Esophagus (tissue), 2 donors: Measurements from ENCODE around the gene KRT23. TPM values are rescaled to one million over a fixed set of nuclear protein-coding genes. Genes with fewer than 3 reads are reported as not detected.
A peak's percentile ranks its signal among the peaks of the same experiment; 100 is the strongest.

Source experiments
- H3K27ac ChIP-seq, 2 donors: one replicate each; pipeline ENCODE4 v1.5.1; 2013; ENCODE audit warnings: low read depth in 2 of 2, mild to moderate bottlenecking in 2 of 2, inconsistent platforms in 1 of 2, low read length in 1 of 2, moderate library complexity in 1 of 2
- H3K27me3 ChIP-seq, 2 donors: one replicate each; pipeline ENCODE4 v1.6.1; 2013; ENCODE audit warnings: low read length in 2 of 2, control low read depth in 1 of 2, mild to moderate bottlenecking in 1 of 2; ENCODE audit not compliant: insufficient read depth in 2 of 2, control insufficient read depth in 1 of 2
- H3K36me3 ChIP-seq, 2 donors: one replicate each; pipeline ENCODE4 v1.6.1; 2013; ENCODE audit warnings: low read length in 1 of 2; ENCODE audit not compliant: control insufficient read depth in 2 of 2, insufficient read depth in 2 of 2
- H3K4me1 ChIP-seq, 2 donors: one replicate each; pipeline ENCODE4 v1.6.1; 2013; ENCODE audit warnings: low read length in 1 of 2; ENCODE audit not compliant: control insufficient read depth in 2 of 2, insufficient read depth in 2 of 2
- H3K4me3 ChIP-seq, 2 donors: one replicate each; pipeline ENCODE4 v1.5.1; 2013; ENCODE audit warnings: low read length in 2 of 2, mild to moderate bottlenecking in 2 of 2, low read depth in 1 of 2, moderate library complexity in 1 of 2
- H3K9me3 ChIP-seq, 2 donors: one replicate each; pipeline ENCODE4 v1.6.1; 2013; ENCODE audit warnings: mild to moderate bottlenecking in 2 of 2, low read depth in 1 of 2, low read length in 1 of 2, moderate library complexity in 1 of 2; ENCODE audit not compliant: control insufficient read depth in 2 of 2, insufficient read depth in 1 of 2
- WGBS, 2 donors: extraction: QIAGEN DNeasy Blood & Tissue Kit; methylation state at CpG; one replicate each; pipeline ENCODE4 v1.1.7; 2013; 5-methylcytosine and 5-hydroxymethylcytosine counted together
- polyA plus RNA-seq, 2 donors: library from polyadenylated mRNA; stranded (reverse); fragments of 200-250 nt; gene quantifications; one replicate each; pipeline ENCODE4 v1.2.3, GENCODE V29; 2013
- donor health status: healthy with polysubstance abuse.
- donor health status: Bipolar disorder and iron deficiency.

KRT23 gene
- polyA plus RNA-seq, 2 donors: 5.1 to 23.6 TPM

DNA sequence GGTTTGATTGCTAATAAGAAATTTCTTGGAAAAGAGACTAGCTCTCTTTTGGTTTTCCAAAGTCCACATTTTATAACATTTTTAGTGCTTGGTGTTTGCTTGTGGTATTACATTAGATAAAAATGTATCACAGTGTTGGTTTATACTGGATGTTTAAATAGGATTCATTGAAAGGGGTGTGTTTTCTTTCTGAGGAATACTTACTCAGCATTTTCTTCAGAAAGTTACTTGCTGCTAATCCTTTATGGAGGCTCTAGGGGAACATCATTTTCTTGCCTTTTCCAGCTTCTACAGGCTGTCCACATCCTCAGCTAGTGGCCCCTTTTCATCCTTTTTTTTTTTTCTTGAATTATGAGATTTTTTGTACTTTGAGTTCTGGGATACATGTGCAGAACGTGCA lies 30.1 kb upstream of the KRT23 start:
- WGBS, 2 donors: 93 to 100% methylated on average over 1 of the region's 1 CpG
- Histone ChIP-seq H3K9me3 (no peaks in the 10 kb centered on the region), H3K27ac (no peak overlapping the region)

DNA sequence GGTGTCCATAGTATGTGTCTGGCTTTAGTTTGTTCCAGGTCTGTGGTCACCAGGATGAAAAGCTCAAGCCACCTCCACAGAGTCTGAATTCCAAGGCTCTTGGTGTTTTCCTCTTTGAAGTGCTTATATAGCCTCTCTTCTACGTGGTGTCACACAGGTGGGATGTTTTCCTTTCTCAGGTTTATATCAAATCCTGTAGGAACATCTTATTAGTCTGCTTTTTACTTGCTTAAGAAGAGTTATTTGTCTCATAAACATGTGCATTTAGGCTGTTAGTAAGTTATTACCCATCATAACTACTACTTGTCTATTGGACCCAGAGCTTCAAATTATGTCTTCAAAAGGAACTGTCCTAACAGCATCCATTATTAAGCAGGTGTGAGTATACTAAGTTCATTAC lies 29.4 kb upstream of the KRT23 start, which contains the start of gene KRT39:
Gene KRT39 (minus strand): TSS at position 101 of the 400 bp plus-strand sequence. CDS start 92 bp downstream, at position 9.
- Histone ChIP-seq H3K27ac (no peak within 1 kb of the TSS), H3K9me3 (no peaks in the 10 kb centered on the region), H3K4me1 (no peaks in the 10 kb centered on the region), H3K4me3 (no peak within 1 kb of the TSS), H3K36me3 (no peaks in the 10 kb centered on the region), H3K27me3 (no peaks in the 10 kb centered on the region)
- WGBS, 2 donors: 45 to 75% methylated on average over 1 of the region's 1 CpG

More for the DNA sequence above, 30.1 kb upstream of the KRT23 start:
- H3K27me3 ChIP-seq: no peaks in the 10 kb centered on the region
- H3K36me3 ChIP-seq: no peaks in the 10 kb centered on the region
- H3K4me3 ChIP-seq: no peak overlapping the region
- no peaks in the 10 kb centered on the region for H3K4me1 ChIP-seq

DNA sequence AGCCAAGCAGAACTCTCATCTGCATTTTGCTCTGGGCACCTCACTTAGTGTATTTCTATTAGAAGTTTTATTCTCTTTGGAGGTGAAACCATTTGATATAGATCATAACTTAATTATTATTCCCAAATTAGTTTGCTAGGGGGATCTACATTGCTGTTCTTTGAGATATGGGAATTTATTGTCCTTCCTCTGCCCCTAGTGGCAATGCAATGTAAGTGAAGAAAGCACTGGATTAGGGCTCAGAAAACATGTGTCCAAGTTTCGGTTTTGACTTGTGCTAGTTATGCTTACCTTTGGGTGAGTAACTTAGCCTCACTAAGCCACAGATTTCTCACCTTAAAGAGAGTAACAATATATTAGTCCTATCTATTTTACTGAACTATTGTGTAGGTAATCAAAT lies 26.4 kb upstream of the KRT23 start:
- Histone ChIP-seq H3K27me3 (no peaks in the 10 kb centered on the region), H3K4me1 (no peaks in the 10 kb centered on the region), H3K9me3 (no peaks in the 10 kb centered on the region), H3K36me3 (no peaks in the 10 kb centered on the region), H3K4me3 (no peak overlapping the region), H3K27ac (no peak overlapping the region)
- WGBS, 2 donors: 40% methylated on average over 1 of the region's 1 CpG

DNA sequence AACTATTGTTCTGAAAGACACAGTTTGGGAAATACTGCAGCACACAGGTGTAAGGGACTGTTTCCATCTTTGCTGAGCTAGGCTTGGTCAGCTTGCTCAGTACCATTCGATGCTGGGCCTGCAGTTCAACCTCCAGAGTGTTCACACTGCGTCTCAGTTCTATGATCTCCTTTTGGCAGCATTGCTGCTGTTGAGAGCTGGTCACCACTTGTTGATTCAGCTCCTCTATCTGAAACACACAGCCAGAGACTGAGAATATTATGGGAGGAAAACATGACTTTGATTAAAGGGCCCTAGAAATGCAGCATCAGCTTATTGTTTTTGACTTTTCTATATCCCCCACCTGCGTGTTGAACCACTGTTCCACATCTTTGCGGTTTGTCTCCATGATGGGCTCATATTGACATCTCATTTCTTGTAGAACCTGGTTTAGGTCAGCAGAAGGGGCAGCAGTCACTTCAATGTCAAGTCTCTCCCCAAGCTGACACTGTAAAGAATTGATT lies 24.7 kb upstream of the KRT23 start:
- peaks cover 2% of the 10 kb centered on the region in 2 donors for H3K4me1 ChIP-seq
- no peaks in the 10 kb centered on the region for H3K36me3 ChIP-seq
- 85 to 94% methylated on average over 4 of the region's 4 CpGs for WGBS, 2 donors
- H3K27ac ChIP-seq: no peak overlapping the region
- no peaks in the 10 kb centered on the region for H3K9me3 ChIP-seq
- no peak overlapping the region for H3K4me3 ChIP-seq
- H3K27me3 ChIP-seq: no peaks in the 10 kb centered on the region

DNA sequence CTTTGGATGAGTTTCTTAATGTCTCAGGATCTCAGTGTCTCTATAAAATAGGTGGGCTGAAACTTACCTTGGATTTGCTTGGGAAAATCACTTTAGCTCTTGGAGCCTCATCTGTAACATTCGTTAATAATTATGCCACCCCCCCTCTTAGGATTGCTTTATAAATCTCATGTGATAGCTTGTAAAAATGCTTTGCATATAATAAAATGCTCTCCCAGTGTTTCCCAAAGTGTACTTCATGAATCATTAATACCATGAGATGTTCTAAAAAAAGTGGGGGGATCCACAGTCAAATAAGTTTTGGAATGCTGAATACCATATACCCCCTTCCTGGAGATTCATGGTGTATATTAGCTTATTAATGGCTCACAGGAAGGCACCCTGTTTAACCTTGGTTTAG lies 24.1 kb upstream of the KRT23 start:
- H3K4me1 ChIP-seq: peaks cover 2% of the 10 kb centered on the region in 2 donors
- no peaks in the 10 kb centered on the region for H3K27me3 ChIP-seq
- H3K36me3 ChIP-seq: no peaks in the 10 kb centered on the region
- no peak overlapping the region for H3K4me3 ChIP-seq
- 75 to 94% methylated on average over 1 of the region's 1 CpG for WGBS, 2 donors
- no peak overlapping the region for H3K27ac ChIP-seq
- no peaks in the 10 kb centered on the region for H3K9me3 ChIP-seq

DNA sequence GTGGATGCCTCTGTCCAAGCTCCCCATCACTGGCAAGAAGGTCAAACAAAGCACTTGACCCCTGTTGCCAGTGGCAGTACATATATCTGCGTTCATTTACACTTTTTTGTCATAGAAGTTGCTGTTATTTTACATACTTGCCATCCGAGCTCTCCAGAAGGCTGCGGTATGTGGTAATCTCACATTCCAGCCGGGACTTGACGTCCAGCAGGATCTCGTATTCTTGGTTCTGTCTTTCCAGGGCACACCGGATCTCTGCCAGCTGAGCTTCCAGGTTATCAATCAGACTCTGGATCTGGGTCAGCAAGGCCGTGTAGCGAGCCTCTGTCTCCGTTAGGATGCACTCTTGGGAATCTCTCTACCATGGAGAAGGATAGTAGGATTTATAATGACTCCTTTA lies 22.7 kb upstream of the KRT23 start:
- Histone ChIP-seq H3K36me3 (no peaks in the 10 kb centered on the region), H3K4me1 (peaks cover 2% of the 10 kb centered on the region in 2 donors), H3K9me3 (no peaks in the 10 kb centered on the region), H3K4me3 (no peak overlapping the region), H3K27me3 (no peaks in the 10 kb centered on the region), H3K27ac (peak overlapping the region in 1 of 2 donors; percentile 13)
- WGBS, 2 donors: 80 to 83% methylated on average over 10 of the region's 10 CpGs

DNA sequence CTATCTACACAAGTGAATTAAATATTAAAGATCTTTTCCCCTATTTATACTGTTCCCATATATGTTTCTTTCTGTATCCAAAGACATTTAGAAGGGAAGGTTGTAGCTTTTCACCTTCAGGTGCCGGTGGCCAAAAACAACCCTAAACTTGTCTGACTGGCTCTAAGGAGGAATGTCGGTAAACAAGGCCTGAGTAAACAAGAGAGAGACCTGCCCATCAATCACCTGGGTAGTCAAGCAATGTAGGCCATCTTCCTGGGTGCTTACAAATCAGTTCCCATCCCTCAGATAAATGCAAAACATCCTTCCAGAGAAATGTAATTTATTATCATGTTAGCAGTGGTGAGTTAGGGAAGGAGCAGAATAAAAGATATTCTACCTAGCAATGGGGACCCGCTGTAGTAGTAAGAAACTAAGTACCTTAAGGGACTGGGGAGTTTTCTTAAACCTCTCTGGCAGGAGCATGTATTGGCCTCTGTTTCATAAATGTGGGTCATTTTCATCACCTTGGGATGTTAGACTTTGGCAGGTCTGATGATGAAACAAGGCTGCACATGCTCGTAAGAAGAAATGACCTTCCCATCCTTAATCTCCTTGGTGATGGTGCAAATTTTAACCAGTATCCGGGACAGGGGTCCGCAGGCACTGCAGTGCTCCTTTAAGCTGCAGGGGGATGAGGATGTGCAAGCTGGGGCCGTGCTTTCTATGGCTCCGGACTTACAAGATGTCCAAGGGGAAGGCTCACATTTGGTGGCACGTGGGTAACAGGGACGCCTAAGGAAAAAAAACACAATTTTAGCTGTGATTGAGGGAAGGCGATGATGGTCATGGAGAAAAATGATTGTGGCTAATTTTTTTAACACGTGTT lies 20.9 kb upstream of the KRT23 start:
- 73 to 79% methylated on average over 12 of the region's 12 CpGs for WGBS, 2 donors
- Histone ChIP-seq H3K4me1 (peaks cover 2 to 6% of the 10 kb centered on the region in 2 donors), H3K9me3 (no peaks in the 10 kb centered on the region), H3K27ac (peak overlapping the region; percentile 59 to 73), H3K36me3 (no peaks in the 10 kb centered on the region), H3K27me3 (no peaks in the 10 kb centered on the region), H3K4me3 (no peak overlapping the region)

DNA sequence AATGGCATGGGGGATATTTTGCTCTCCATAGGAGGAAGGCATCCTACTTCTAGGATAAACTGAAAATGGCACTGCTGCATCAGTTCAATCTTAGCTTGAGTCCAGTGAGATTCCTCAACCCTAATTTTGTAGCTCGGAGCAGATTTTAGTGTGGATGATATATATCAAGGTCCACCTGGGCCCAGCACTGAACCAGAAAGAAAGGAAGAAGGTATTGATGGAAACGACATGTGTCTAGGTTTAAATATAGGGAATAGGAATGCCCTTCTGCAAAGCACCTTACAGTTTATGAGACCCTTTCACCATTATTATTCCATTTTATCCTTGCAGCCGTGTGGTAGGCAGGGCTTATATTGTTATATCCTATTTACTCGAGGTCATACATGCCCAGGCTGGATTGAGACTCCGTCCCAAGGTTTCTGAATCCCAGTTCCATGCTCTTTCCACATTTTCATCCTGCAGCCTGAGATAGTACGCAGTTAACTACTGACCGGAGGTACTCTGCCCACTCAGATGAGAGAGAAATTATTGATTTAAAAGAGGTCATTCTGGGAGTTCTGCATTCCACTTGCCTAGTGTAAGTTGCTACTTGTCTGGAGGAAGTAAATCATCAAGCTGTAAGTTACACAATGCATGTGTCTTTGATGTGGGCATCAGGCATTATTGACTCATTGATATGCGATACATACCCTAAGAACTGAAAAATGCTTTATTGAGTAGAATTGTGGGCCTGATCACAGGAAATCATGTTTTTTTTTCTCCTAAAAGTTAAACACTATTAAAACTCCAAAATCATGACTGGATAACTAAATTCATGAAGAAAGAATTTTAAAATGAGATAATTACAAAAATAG lies 19.2 kb upstream of the KRT23 start:
- Histone ChIP-seq H3K27ac (peak overlapping the region; percentile 34 to 44), H3K36me3 (no peaks in the 10 kb centered on the region), H3K4me1 (peaks cover 2 to 6% of the 10 kb centered on the region in 2 donors), H3K4me3 (no peak overlapping the region), H3K9me3 (no peaks in the 10 kb centered on the region), H3K27me3 (no peaks in the 10 kb centered on the region)
- 51 to 57% methylated on average over 8 of the region's 8 CpGs for WGBS, 2 donors

DNA sequence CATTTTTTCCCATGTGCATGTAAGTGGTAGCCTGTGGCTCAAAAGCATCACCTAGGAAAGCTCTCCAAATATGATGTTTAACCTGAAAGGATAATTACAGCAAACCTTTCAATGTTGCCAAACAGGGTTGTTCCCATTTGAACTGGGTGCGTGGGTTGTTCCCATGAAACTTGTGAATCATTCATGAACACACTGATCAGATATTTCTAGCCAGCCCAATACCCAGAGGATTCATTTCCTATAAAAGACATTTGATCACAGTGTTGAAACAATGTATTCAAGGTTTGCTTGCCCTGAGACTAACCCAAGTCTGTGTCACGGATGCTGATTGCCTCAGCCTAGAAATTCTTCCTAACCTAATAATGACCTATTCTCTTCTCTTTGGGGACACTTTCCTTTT lies 16.4 kb upstream of the KRT23 start:
- H3K27me3 ChIP-seq: no peaks in the 10 kb centered on the region
- peaks cover 2 to 6% of the 10 kb centered on the region in 2 donors for H3K4me1 ChIP-seq
- WGBS, 2 donors: 52 to 64% methylated on average over 2 of the region's 2 CpGs
- H3K4me3 ChIP-seq: no peak overlapping the region
- no peaks in the 10 kb centered on the region for H3K9me3 ChIP-seq
- no peak overlapping the region for H3K27ac ChIP-seq
- H3K36me3 ChIP-seq: no peaks in the 10 kb centered on the region
